Lung (tissue), 12 donors: Measurements from ENCODE around the gene MCHR2. TPM values are rescaled to one million over a fixed set of nuclear protein-coding genes. Genes with fewer than 3 reads are reported as not detected.

Experiments used
- ATAC-seq: fragments of 200-7000 bp; cut with Tn5 transposase; one replicate; pipeline ENCODE4 v1.9.1; 2020; ENCODE audit warnings: moderate number of reproducible peaks; ENCODE audit not compliant: insufficient read depth, low FRiP score
- DNase-seq, 3 donors: peaks; one replicate each; pipeline ENCODE4 v3.0.0-alpha.2; 2013 to 2017
- H3K27ac ChIP-seq, 2 donors: one replicate each; pipeline ENCODE4 v1.5.1; 2013; ENCODE audit warnings: mild to moderate bottlenecking in 2 of 2, moderate library complexity in 2 of 2, control low read depth in 1 of 2, inconsistent platforms in 1 of 2, low read depth in 1 of 2, low read length in 1 of 2
- H3K27me3 ChIP-seq, 3 donors: one replicate each; pipeline ENCODE4 v1.5.1; 2013; ENCODE audit warnings: low read length in 2 of 3; ENCODE audit not compliant: control insufficient read depth in 3 of 3, insufficient read depth in 3 of 3
- H3K36me3 ChIP-seq, 4 donors: one replicate each; pipeline ENCODE4 v1.5.1; 2013; ENCODE audit warnings: low read length in 4 of 4, mild to moderate bottlenecking in 1 of 4, moderate library complexity in 1 of 4; ENCODE audit not compliant: control insufficient read depth in 4 of 4, insufficient read depth in 4 of 4
- H3K4me1 ChIP-seq, 5 donors: one replicate each; pipeline ENCODE4 v1.5.1; 2013; ENCODE audit warnings: low read length in 5 of 5, mild to moderate bottlenecking in 2 of 5, moderate library complexity in 1 of 5; ENCODE audit not compliant: control insufficient read depth in 5 of 5, insufficient read depth in 5 of 5
- H3K4me3 ChIP-seq: one replicate; pipeline ENCODE4 v1.5.1; 2013; ENCODE audit warnings: mild to moderate bottlenecking, control low read depth, moderate library complexity
- H3K9ac ChIP-seq, 2 donors: one replicate each; pipeline ENCODE4 v1.5.1; 2013; ENCODE audit warnings: low read length in 2 of 2, control low read depth in 1 of 2; ENCODE audit not compliant: insufficient read depth in 1 of 2
- H3K9me3 ChIP-seq, 4 donors: one replicate each; pipeline ENCODE4 v1.5.1; 2013; ENCODE audit warnings: low read length in 3 of 4, mild to moderate bottlenecking in 1 of 4, moderate library complexity in 1 of 4; ENCODE audit not compliant: control insufficient read depth in 4 of 4, insufficient read depth in 3 of 4
- WGBS, 2 donors: extraction: QIAGEN DNeasy Blood & Tissue Kit; methylation state at CpG; one replicate each; pipeline ENCODE4 v1.1.7; 2013; 5-methylcytosine and 5-hydroxymethylcytosine counted together
- polyA plus RNA-seq, 2 donors: library from polyadenylated mRNA; stranded (reverse); fragments of 200-250 nt; gene quantifications; one replicate each; pipeline ENCODE4 v1.2.1, GENCODE V29; 2013
- total RNA-seq, 2 donors: library from RNA; depleted of rRNA in 1 of 2; stranded (reverse); fragments of >200 nt in 1 of 2; gene quantifications; one replicate each; pipeline ENCODE4 v1.2.1, GENCODE V29; 2014 to 2021
- TF ChIP-seq, protein P1 (sequence below): IDR thresholded peaks from 2 replicates; pipeline ENCODE4 v1.5.1; 2012; ENCODE audit warnings: mild to moderate bottlenecking; ENCODE audit errors: control extremely low read depth, extremely low read depth
- donor health status: control.
- donor health status: control.
- donor health status: Bipolar disorder and iron deficiency.
- donor health status: healthy.
- donor health status: DM: yes; HTN: yes; CAD: no.

Gene MCHR2
- total and polyA plus RNA-seq, 4 donors, result not detected

DNA sequence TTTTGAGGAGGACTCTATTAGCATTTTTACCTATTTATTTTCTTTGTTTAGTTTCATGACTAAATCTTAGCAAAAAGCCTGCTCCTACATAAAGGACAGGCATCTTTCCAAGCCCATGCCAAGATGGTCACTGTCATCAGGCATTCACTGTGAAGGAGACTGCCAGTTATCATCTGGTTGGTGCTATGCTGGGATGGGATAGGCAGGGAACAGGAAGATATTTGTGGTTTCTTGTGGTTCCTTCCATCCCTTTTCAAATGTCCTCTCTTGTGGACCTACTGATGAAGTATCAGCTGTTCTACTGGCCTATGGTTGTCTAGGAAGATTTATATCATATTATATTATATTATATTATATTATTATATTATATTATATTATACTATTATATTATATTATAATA is 107.0 kb downstream of the MCHR2 start:
- Histone ChIP-seq H3K9me3 (no peaks in the 10 kb centered on the region), H3K27ac (no peak overlapping the region), H3K4me1 (no peaks in the 10 kb centered on the region), H3K27me3 (no peaks in the 10 kb centered on the region), H3K9ac (no peak overlapping the region), H3K36me3 (no peaks in the 10 kb centered on the region), H3K4me3 (no peak overlapping the region)
- DNase-seq, result no peak
- no peak for ATAC-seq
- TF ChIP-seq, protein P1, sequence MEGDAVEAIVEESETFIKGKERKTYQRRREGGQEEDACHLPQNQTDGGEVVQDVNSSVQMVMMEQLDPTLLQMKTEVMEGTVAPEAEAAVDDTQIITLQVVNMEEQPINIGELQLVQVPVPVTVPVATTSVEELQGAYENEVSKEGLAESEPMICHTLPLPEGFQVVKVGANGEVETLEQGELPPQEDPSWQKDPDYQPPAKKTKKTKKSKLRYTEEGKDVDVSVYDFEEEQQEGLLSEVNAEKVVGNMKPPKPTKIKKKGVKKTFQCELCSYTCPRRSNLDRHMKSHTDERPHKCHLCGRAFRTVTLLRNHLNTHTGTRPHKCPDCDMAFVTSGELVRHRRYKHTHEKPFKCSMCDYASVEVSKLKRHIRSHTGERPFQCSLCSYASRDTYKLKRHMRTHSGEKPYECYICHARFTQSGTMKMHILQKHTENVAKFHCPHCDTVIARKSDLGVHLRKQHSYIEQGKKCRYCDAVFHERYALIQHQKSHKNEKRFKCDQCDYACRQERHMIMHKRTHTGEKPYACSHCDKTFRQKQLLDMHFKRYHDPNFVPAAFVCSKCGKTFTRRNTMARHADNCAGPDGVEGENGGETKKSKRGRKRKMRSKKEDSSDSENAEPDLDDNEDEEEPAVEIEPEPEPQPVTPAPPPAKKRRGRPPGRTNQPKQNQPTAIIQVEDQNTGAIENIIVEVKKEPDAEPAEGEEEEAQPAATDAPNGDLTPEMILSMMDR, result no peak

DNA sequence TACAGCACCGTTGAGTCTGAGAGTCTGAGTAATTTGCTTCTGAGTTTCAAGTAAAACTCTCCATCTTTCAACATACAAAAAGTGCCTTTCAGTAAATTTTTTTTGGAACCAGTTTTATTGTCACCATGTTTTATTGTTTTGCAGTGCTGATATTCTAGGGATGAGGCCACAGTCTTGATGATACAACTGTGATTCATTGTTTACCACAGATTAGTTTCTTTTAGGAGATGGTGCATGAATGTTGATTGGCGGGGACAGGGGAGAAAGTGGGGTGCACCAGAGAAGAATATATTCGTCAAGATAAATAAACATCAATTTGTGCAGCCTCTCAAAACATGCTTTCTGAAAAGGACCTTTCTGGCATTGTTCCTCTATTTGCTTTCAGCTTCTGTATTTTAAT is 109.0 kb downstream of the MCHR2 start:
- Histone ChIP-seq H3K4me1 (no peaks in the 10 kb centered on the region), H3K27me3 (no peaks in the 10 kb centered on the region), H3K9me3 (no peaks in the 10 kb centered on the region), H3K9ac (no peak overlapping the region), H3K4me3 (no peak overlapping the region), H3K27ac (no peak overlapping the region), H3K36me3 (no peaks in the 10 kb centered on the region)
- WGBS, 2 donors, result 81 to 85% methylated on average over 3 of the region's 3 CpGs
- TF ChIP-seq, protein P1, result no peak
- DNase-seq (no peak), ATAC-seq (no peak)

DNA sequence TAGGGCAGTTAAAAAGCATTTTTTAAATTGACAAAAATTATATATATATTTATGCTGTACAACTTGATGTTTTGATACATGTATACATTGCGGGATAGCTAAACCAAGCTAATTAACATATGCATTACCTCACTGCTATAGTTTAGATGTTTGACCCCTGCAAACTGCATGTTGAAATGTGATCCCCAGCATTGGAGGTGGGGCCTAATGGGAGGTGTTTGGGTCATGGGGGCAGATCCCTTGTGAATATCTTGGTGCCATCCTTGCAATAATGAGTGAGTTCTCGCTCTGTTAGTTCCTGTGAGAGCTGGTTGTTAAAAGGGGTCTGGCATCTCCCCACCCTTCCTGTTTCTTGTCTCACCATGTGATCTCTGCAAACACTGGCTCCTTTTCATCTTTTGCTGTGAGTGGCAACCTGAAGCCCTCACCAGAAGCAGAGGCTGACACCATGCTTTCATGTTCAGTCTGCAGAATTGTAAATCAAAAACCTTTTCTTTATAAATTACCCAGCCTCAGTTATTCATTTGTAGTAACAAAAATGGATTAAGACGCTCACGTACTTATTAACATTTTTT is 111.8 kb downstream of the MCHR2 start:
- DNase-seq (no peak), ATAC-seq (no peak)
- H3K27me3 ChIP-seq, result no peaks in the 10 kb centered on the region
- H3K4me1 ChIP-seq, result no peaks in the 10 kb centered on the region
- no peak overlapping the region for H3K27ac ChIP-seq
- no peak overlapping the region for H3K9ac ChIP-seq
- H3K36me3 ChIP-seq, result no peaks in the 10 kb centered on the region
- no peak overlapping the region for H3K4me3 ChIP-seq
- TF ChIP-seq, protein P1, result no peak
- 81 to 89% methylated on average over 4 of the region's 4 CpGs for WGBS, 2 donors
- no peaks in the 10 kb centered on the region for H3K9me3 ChIP-seq

DNA sequence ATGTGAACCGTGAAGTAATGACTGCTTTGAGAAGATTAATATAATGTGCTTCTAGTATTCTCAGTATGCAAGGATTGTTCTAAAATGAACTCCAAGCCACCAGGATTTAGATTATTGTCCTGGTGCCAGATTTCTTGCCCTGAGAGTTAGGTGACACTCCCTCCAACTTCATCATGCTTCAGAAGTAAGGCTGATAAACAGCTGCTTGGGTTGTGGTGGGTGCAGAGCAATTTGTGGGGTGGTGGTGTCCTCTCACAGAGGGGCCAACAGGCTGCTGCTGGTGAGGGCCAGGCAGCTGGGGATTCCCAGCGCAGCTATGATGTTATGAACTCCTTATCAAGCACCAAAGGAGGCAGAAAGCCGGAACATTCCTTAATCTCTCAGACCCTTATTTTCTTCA is 114.6 kb downstream of the MCHR2 start:
- ATAC-seq, result no peak
- TF ChIP-seq, protein P1, result no peak
- Histone ChIP-seq H3K9ac (no peak overlapping the region), H3K4me1 (no peaks in the 10 kb centered on the region), H3K36me3 (no peaks in the 10 kb centered on the region), H3K9me3 (no peaks in the 10 kb centered on the region), H3K4me3 (no peak overlapping the region), H3K27ac (no peak overlapping the region), H3K27me3 (no peaks in the 10 kb centered on the region)
- 67 to 81% methylated on average over 3 of the region's 3 CpGs for WGBS, 2 donors
- DNase-seq, result no peak
